Measurements from ENCODE around the gene GFM1.
A peak's percentile ranks its signal among the peaks of the same experiment; 100 is the strongest.

Gene GFM1

DNA sequence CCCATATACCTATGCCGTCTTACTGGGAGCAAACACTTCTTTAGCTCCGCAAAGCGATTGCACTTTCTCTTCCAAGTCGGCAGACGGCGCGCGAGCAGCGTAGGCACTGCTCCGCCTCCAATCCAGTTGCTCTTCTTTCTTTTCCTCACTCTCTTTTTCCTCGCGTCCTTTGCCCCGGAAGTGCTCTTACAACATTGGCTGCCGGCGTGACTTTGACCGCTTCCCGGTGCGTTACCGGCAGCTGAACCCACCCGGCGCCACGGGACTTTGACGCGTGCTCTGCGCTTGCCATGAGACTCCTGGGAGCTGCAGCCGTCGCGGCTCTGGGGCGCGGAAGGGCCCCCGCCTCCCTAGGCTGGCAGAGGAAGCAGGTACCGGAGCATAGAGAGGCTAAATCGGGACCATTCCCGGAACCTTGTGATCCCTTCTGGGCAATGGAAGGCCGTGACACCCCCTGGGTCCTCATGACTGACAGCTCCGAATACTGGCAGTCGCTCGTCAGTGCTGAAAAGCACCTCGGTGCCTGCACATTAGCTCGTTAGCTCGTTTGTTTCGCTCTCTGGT is at the start of gene GFM1:
GFM1 (plus strand) TSS at position 183 of the 564 bp plus-strand sequence; CDS start at position 291, 108 bp downstream.
- ChIA-PET CTCF (interaction anchor here (0.6 to 1.9 kb wide), 3 partner anchors 15 to 164 kb away, joined by 4 to 8 read pairs (median 5); no protein-coding TSS in a partner anchor), POLR2A (interaction anchor here (0.5 to 1.4 kb wide), 4 partner anchors 12 to 75 kb away, joined by 3 to 4 read pairs (median 3); partner anchors contain the start of gene MLF1)
- TF ChIP-seq BHLHE40 (IDR thresholded peaks at IDR 0.05; ENCODE audit: borderline replicate concordance) (no peak), ARNT (IDR thresholded peaks at IDR 0.05) (no peak), SUZ12 (IDR thresholded peaks at IDR 0.05) (no peak), FOXM1 (IDR thresholded peaks at IDR 0.05; ENCODE audit: borderline replicate concordance) (no peak), L3MBTL2 (conservative IDR thresholded peaks at IDR 0.05) (peak; percentile 82), SP1 (IDR thresholded peaks at IDR 0.05) (no peak), FOXK2 (IDR thresholded peaks at IDR 0.05) (no peak), HDGF (IDR thresholded peaks at IDR 0.05; ENCODE audit: borderline replicate concordance) (no peak), ELF4 (IDR thresholded peaks at IDR 0.05) (peak; percentile 66; the same call in 1 of the 2 replicates), CTBP1 (IDR thresholded peaks at IDR 0.05; ENCODE audit: borderline replicate concordance) (peak; percentile 42; the same call in 1 of the 2 replicates), NFRKB (IDR thresholded peaks at IDR 0.05) (no peak), LEF1 (IDR thresholded peaks at IDR 0.05; ENCODE audit: borderline replicate concordance) (no peak), TARDBP (IDR thresholded peaks at IDR 0.05) (no peak), FOXA1 (IDR thresholded peaks at IDR 0.05) (no peak), ZNF384 (IDR thresholded peaks at IDR 0.05) (no peak)
- TF ChIP-seq, protein P1, sequence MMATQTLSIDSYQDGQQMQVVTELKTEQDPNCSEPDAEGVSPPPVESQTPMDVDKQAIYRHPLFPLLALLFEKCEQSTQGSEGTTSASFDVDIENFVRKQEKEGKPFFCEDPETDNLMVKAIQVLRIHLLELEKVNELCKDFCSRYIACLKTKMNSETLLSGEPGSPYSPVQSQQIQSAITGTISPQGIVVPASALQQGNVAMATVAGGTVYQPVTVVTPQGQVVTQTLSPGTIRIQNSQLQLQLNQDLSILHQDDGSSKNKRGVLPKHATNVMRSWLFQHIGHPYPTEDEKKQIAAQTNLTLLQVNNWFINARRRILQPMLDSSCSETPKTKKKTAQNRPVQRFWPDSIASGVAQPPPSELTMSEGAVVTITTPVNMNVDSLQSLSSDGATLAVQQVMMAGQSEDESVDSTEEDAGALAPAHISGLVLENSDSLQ (IDR thresholded peaks at IDR 0.05): peak; percentile 97
- peak; percentile 89 for DNase-seq (ENCODE audit: extremely low spot score)

DNA sequence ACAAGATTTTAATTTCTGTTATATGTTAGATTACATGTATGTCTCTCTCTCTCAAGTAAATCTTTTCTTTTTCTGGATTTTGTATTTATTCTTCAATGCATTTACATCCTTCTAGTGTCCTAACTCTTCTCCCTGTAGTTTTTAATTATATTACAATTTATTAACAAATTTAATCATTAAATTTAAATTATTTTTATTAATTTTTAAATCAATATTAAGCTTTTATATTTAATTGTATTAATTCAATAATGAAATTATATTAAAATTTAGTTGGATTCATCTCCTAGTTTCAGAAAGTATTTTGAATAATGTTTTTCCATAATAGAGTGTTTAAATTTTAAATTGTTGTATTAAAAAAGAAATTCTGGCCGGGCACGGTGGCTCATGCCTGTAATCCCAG is 43.5 kb upstream of the GFM1 start:
- no peak for TF ChIP-seq HDGF (IDR thresholded peaks at IDR 0.05; ENCODE audit: borderline replicate concordance)
- no peak for TF ChIP-seq LEF1 (IDR thresholded peaks at IDR 0.05; ENCODE audit: borderline replicate concordance)
- TF ChIP-seq L3MBTL2 (conservative IDR thresholded peaks at IDR 0.05): no peak
- TF ChIP-seq, protein P1 (IDR thresholded peaks at IDR 0.05): no peak
- no peak for TF ChIP-seq ZNF384 (IDR thresholded peaks at IDR 0.05)
- TF ChIP-seq SUZ12 (IDR thresholded peaks at IDR 0.05): no peak
- TF ChIP-seq BHLHE40 (IDR thresholded peaks at IDR 0.05; ENCODE audit: borderline replicate concordance): no peak
- no peak for TF ChIP-seq SP1 (IDR thresholded peaks at IDR 0.05)
- TF ChIP-seq CTBP1 (IDR thresholded peaks at IDR 0.05; ENCODE audit: borderline replicate concordance): no peak
- no peak for TF ChIP-seq FOXK2 (IDR thresholded peaks at IDR 0.05)
- TF ChIP-seq NFRKB (IDR thresholded peaks at IDR 0.05): no peak
- TF ChIP-seq FOXA1 (IDR thresholded peaks at IDR 0.05): no peak
- TF ChIP-seq ELF4 (IDR thresholded peaks at IDR 0.05): no peak
- no peak for TF ChIP-seq TARDBP (IDR thresholded peaks at IDR 0.05)
- TF ChIP-seq FOXM1 (IDR thresholded peaks at IDR 0.05; ENCODE audit: borderline replicate concordance): no peak
- no peak for TF ChIP-seq ARNT (IDR thresholded peaks at IDR 0.05)
- ChIA-PET CTCF (no interaction called here), POLR2A (no interaction called here)
- DNase-seq (ENCODE audit: extremely low spot score): no peak

DNA sequence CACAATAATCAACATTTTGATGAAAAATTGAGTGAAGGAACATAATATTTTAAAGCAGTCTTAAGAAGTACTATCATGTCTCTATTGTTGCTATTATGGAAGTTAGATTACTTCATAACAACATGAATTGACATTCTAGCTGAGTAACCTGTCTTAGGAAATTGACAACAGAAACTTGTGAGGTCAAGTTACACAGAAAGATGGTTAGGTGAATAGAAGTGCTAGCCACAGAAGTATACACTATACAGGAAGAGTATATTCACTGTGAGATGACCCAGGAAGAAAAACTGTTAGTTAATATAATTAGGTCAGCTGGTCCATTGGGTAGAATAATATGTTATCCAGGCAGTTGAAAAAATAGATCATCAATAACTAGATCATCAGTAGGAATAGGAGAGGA is 42.1 kb upstream of the GFM1 start:
- no peak for DNase-seq (ENCODE audit: extremely low spot score)
- no peak for TF ChIP-seq SP1 (IDR thresholded peaks at IDR 0.05)
- TF ChIP-seq ELF4 (IDR thresholded peaks at IDR 0.05): no peak
- no peak for TF ChIP-seq FOXA1 (IDR thresholded peaks at IDR 0.05)
- TF ChIP-seq BHLHE40 (IDR thresholded peaks at IDR 0.05; ENCODE audit: borderline replicate concordance): no peak
- no peak for TF ChIP-seq ARNT (IDR thresholded peaks at IDR 0.05)
- TF ChIP-seq, protein P1 (IDR thresholded peaks at IDR 0.05): no peak
- no peak for TF ChIP-seq L3MBTL2 (conservative IDR thresholded peaks at IDR 0.05)
- no peak for TF ChIP-seq NFRKB (IDR thresholded peaks at IDR 0.05)
- no peak for TF ChIP-seq SUZ12 (IDR thresholded peaks at IDR 0.05)
- no peak for TF ChIP-seq FOXK2 (IDR thresholded peaks at IDR 0.05)
- no peak for TF ChIP-seq FOXM1 (IDR thresholded peaks at IDR 0.05; ENCODE audit: borderline replicate concordance)
- TF ChIP-seq LEF1 (IDR thresholded peaks at IDR 0.05; ENCODE audit: borderline replicate concordance): no peak
- no peak for TF ChIP-seq CTBP1 (IDR thresholded peaks at IDR 0.05; ENCODE audit: borderline replicate concordance)
- no peak for TF ChIP-seq TARDBP (IDR thresholded peaks at IDR 0.05)
- POLR2A ChIA-PET: no interaction called here
- CTCF ChIA-PET: no interaction called here

DNA sequence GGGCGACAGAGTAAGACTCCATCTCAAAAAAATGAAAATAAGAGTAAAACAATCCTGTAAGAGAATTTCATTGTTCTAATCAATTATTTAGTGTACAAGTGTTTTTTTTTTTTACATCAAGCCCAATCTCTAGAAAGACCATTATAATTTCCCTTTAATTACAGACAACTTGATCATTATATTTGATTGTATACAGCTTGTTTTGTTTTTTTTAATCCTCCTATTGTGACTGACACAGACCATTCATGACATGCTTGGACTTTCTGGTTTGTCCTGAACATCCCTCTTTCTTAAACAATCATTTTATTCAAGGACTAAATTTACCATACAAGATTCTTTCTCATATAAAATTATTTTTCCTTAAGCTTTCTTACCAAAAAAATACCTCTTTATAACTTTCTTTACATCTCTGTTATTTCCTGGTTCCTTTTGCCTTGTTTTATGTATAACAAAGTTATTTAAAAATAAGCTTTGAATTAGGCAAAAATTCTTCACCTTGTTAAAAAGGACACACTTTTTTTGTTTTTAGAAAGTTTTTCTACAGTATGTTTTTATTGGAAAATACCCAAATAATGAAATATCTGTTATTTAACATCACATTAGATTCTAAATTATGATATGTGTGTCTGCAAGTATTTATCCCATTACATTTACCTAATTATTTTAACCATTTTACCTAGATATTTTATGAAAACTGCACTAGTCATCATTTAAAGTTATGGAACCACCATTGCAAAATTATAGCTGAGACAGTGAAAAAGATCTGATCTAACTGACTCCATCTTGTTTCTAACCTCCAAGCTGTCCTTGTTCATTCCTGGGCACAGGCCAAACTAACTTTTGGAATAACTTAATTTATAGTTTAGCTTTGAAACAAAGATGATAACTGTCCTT is 26.1 kb upstream of the GFM1 start:
- TF ChIP-seq FOXM1 (IDR thresholded peaks at IDR 0.05; ENCODE audit: borderline replicate concordance) (no peak), HDGF (IDR thresholded peaks at IDR 0.05; ENCODE audit: borderline replicate concordance) (no peak), ELF4 (IDR thresholded peaks at IDR 0.05) (no peak), CTBP1 (IDR thresholded peaks at IDR 0.05; ENCODE audit: borderline replicate concordance) (no peak), ZNF384 (IDR thresholded peaks at IDR 0.05) (peak; percentile 62; the same call in 1 of the 2 replicates)
- CTCF ChIA-PET: no interaction called here
- POLR2A ChIA-PET: no interaction called here
- DNase-seq (ENCODE audit: extremely low spot score): no peak

DNA sequence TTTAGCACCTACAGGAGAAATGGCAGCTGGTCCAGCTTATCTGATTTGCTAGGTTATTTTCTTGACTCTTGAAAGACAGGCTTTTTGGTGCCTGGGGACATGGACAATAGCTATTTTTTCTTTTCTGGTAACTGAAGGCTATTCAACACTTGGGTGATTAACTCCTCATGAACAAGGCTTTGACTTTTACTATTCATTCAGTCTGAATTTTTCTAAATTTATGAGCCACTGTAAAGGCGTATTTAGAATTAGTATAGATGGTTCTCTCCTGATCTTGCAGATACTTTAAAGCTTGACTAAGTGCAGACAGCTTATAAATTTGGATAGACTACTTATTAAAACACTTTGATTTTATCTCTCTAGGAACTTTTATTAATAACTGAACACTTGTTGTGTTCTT is 18.4 kb upstream of the GFM1 start:
- DNase-seq (ENCODE audit: extremely low spot score): no peak
- CTCF ChIA-PET: interaction anchor here (0.6 kb wide), 1 partner anchor 9 kb away, joined by 3 read pairs; no protein-coding TSS in a partner anchor

More for the DNA sequence above, 18.4 kb upstream of the GFM1 start:
- TF ChIP-seq, protein P1 (IDR thresholded peaks at IDR 0.05): no peak
- TF ChIP-seq FOXM1 (IDR thresholded peaks at IDR 0.05; ENCODE audit: borderline replicate concordance): no peak
- TF ChIP-seq NFRKB (IDR thresholded peaks at IDR 0.05): no peak
- no peak for TF ChIP-seq CTBP1 (IDR thresholded peaks at IDR 0.05; ENCODE audit: borderline replicate concordance)
- TF ChIP-seq BHLHE40 (IDR thresholded peaks at IDR 0.05; ENCODE audit: borderline replicate concordance): no peak
- no peak for TF ChIP-seq ELF4 (IDR thresholded peaks at IDR 0.05)
- no peak for TF ChIP-seq ZNF384 (IDR thresholded peaks at IDR 0.05)
- TF ChIP-seq L3MBTL2 (conservative IDR thresholded peaks at IDR 0.05): no peak
- no peak for TF ChIP-seq SUZ12 (IDR thresholded peaks at IDR 0.05)
- TF ChIP-seq HDGF (IDR thresholded peaks at IDR 0.05; ENCODE audit: borderline replicate concordance): no peak
- TF ChIP-seq FOXA1 (IDR thresholded peaks at IDR 0.05): no peak
- TF ChIP-seq SP1 (IDR thresholded peaks at IDR 0.05): no peak
- no peak for TF ChIP-seq TARDBP (IDR thresholded peaks at IDR 0.05)
- no peak for TF ChIP-seq ARNT (IDR thresholded peaks at IDR 0.05)
- TF ChIP-seq FOXK2 (IDR thresholded peaks at IDR 0.05): no peak
- no peak for TF ChIP-seq LEF1 (IDR thresholded peaks at IDR 0.05; ENCODE audit: borderline replicate concordance)
- POLR2A ChIA-PET: no interaction called here

Measured in HEK293T (cell line).